Measurements from ENCODE around the gene NDFIP1.

The NDFIP1 gene

DNA sequence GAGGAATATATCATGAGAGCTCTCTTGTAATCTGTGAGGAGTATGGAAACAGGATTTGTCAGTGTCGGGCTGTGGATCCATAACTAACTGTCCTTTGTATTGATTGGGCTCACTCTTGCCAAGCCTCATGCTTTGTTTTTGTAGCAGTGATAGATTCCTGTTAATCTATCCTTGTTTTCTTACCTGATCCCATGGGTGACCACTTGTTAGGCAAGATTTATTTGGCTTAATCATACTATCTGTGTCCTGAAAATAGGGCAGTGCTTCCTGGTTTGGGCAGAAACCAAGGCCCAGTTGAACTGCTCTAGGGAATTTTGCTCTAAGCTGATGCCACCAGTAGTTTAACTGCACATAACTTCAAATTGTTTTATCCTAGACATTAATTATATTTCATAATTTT, 6.1 kb downstream of the NDFIP1 start:
- H3K4me3 ChIP-seq (ENCODE audit: low read depth, low read length): no peak overlapping the region
- DNase-seq (ENCODE audit: low read depth): no peak

DNA sequence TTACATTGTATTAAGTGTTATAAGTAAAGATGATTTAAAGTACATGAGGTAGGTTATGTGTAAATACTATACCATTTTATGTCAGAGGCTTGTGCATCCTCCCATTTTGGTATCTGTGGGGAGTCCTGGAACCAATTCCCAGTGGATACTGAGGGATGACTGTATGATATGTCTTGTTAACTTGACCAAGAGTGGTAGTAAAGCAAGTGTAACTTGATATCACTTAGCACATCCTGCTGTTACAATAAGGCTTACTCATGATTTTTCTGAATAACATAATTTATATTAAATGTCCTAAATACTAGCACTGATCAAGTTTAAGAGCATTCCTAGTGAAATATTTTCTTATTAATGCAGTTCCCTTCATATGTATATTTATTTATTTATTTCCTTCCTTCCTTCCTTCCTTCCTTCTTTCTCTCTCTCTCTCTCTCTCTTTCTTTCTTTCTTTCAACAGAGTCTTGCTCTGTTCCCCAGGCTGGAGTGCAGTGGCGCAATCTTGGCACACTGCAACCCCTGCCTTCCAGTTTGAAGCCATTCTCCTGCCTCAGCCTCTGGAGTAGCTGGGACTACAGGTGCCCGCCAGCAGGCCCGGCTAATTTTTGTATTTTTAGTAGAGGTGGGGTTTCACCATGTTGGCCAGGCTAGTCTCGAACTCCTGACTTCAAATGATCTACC, 7.5 kb downstream of the NDFIP1 start:
- peak; percentile 44 for DNase-seq (ENCODE audit: low read depth)
- no peak overlapping the region for H3K4me3 ChIP-seq (ENCODE audit: low read depth, low read length)

DNA sequence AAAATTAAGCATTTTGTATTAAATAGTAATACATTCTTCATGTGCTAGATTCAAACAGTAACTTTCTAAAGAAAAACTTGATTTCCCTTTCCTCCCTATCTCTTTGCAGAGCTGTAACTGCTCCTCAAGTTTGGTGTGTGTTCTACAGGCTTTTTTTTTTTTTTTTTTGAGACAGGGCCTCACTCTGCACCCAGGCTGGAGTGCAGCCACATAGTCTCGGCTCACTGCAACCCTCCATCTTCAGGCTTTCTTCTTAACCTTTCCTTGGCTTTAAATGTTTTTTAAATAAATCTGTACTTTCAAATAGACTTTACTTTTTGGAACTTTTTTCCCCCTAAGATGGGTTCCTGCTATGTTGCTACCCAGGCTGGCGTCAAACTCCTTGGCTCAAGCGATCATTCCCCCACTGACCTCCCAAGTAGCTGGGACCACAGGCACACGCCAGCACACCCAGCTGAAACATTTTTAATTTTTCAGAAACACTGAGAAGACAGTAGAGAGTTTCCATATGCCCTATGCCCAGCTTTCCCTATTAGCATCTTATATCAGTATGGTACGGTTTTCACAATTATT, 9.1 kb downstream of the NDFIP1 start:
- no peak overlapping the region for H3K4me3 ChIP-seq (ENCODE audit: low read depth, low read length)
- no peak for DNase-seq (ENCODE audit: low read depth)

DNA sequence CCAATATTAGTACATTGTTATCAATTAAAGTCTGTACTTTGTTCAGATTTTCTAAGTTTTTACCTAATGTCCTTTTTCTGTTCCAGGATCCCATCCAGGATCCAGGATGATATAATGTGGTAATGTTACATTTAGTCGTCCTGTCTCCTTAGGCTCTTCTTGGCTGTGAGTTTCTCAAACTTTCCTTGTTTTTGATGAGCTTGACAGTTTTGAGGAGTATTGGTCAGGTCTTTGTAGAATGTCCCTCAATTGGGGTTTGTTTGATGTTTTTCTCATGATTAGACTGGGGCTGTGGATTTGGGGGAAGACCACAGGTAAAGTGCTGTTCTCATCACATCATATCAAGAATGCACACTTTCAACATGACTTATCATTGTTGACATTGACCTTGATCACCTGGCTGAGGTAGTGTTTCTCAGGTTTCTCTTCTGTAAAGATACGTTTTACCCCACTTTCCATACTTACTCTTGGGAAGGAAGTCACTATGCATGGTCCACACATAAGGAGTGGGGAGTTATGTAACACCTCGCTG, 9.6 kb downstream of the NDFIP1 start:
- DNase-seq (ENCODE audit: low read depth): no peak
- no peak overlapping the region for H3K4me3 ChIP-seq (ENCODE audit: low read depth, low read length)

DNA sequence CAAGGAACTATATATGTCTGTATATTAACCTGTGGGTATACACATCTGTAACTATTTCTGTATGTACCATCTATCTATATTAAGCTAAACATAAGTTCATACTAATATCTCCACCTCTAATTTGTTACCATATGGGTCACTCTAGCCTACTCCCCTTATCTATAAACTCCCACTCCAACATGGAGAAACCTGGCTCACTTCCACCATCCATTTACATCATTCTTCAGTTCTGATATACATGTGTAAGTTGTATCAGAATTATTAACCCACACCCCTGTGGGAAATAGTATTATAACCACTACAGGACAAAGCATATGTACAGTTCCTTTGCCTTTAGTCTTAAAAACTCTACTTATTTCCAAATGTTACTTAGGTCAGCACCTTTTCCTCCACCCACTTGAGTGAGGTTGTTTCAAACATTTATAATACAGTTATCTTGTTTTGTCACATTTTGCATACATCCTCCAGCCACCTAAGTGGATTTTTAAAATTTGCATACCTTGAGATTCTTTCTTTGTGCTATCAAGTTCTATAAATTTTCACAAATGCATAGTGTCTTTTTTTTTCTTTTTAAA, 10.6 kb downstream of the NDFIP1 start:
- no peak overlapping the region for H3K4me3 ChIP-seq (ENCODE audit: low read depth, low read length)
- DNase-seq (ENCODE audit: low read depth): no peak

DNA sequence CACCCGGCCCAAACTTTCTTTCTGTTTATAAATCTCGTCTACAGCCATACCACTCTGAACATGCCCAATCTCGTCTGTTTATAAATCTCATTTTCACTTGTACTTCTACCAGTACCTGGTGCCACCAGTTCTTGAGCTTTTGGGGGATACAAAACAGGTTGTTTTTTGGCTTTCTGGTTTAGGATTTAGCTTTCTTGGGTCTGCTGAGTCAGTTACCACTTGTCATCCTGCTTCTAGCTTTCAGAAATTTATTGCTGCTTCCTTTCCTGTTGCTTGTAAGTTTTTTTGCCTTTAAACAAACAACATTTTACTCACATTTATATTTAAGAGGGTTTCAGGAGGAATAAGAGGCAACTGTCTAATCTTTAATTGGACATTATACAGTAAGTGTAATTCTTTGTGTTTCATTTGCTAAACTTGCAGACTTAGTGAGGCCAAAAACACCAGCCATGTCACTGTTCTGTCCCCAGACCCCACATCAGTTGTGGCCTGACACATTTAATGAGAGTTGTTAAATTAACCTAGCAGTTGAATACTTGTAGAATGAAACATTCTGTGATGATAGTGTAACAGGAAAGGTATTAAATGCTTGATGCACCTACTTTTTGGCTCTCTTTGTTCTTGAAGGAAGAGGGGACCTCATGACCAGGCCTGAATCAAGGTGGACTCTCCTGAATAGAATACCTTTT, 11.8 kb downstream of the NDFIP1 start:
- no peak overlapping the region for H3K4me3 ChIP-seq (ENCODE audit: low read depth, low read length)
- no peak for DNase-seq (ENCODE audit: low read depth)

DNA sequence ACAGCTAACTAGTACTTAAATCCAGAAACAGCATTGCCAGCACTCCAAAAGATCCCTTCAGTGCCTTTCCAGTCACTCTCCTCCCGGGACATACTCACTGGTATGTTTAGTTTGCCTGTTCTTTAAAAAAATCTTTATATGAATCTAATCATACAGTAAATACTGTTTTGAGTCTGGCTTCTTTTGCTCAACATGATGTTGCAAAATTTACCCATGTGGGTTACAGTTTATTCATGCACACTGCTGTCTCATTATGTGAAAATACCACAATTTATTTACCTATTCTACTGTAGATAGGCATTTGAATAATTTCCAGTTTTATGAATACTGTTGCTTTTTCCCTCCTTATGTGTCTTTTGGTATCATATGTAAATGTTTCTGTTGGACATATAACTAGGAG, 13.5 kb downstream of the NDFIP1 start:
- H3K4me3 ChIP-seq (ENCODE audit: low read depth, low read length): no peak overlapping the region

DNA sequence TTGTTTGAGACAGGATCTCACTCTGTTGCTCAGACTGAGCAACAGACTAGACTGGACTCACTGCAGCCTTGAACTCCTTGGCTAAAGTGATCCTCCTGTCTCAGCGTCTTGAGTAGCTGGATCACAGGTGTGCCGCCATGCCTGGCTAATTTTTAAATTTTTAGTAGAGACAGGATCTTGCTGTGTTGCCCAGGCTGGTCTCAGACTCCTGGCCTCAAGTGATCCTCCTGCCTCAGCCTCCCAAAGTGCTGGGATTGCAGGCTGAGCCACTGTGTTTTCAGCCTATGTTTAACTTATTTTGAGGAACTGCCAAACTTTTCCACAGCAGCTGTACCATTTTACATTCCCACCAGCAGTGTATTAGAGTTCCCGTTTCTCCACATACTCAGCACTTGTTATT, 16.8 kb downstream of the NDFIP1 start:
- DNase-seq (ENCODE audit: low read depth): no peak
- no peak overlapping the region for H3K4me3 ChIP-seq (ENCODE audit: low read depth, low read length)

More for the DNA sequence above, 13.5 kb downstream of the NDFIP1 start:
- DNase-seq (ENCODE audit: low read depth): no peak

DNA sequence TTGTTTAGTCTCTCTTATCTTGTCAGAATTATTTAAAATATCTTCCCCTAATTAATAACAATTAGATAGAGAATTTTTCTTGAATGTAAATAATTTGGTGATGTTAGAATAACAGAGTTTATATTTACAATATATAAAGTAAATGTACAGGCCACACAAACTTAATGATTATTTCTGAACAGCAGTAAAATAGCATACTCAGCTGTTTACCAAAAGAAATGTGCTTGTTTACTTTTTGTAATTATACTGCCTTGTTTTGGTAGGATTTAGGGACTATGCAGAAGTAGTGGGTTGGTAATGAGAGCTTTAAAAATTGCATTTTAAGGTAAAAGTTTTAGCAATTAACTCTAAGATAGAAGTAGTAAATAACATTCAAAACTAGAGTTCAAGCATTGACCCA, 17.4 kb downstream of the NDFIP1 start:
- no peak overlapping the region for H3K4me3 ChIP-seq (ENCODE audit: low read depth, low read length)
- no peak for DNase-seq (ENCODE audit: low read depth)

DNA sequence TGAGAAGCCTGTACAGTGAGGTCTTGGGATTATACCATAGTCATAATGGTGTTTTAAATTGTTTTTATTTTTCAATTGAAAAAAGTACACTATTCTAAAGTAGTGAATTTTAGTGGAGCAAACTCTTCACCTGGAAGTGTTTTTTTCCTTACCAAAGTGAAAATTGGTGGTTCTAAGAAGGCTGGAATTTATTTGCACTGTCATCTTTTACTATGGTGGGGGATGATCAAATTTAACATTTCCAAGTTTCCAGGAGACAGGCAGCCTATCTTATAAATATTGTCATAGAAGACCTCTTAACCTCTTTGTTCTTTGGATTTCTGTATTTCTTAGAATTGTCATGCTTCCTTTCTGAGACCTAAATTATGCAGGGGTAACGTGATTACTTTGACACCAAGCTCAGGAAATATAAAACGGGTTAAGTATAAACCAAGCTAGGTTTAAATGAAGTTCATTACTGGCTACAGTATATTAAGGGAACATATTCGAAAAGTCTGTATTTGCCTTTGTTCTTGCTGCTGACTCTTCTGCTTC, 20.2 kb downstream of the NDFIP1 start:
- H3K4me3 ChIP-seq (ENCODE audit: low read depth, low read length): no peak overlapping the region
- DNase-seq (ENCODE audit: low read depth): no peak

DNA sequence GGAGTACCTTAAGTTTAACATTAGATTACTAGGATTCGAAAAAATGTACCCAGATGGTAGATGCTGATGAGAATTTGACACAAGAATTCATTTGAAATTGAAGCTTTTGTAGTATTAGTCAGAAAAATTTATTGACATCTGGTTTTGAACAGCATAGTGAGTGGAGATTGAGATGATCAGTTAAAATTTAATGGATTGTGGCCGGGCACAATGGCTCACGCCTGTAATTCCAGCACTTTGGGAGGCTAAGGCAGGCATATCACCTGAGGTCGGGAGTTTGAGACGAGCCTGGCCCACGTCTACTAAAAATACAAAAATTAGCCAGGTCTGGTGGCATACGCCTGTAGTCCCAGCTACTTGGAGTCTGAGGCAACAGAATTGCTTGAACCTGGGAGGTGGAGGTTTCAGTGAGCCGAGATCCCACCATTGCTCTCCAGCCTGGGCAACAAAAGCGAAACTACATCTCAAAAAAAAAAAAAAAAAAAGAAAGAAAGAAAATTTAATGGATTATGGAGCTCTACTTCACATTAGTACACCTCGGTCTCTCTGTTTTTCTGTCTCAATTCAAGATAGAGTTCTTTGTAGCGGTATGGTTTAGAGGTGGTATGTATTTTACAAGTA, 21.0 kb downstream of the NDFIP1 start:
- peak overlapping the region; percentile 2 for H3K4me3 ChIP-seq (ENCODE audit: low read depth, low read length)
- DNase-seq (ENCODE audit: low read depth): no peak

DNA sequence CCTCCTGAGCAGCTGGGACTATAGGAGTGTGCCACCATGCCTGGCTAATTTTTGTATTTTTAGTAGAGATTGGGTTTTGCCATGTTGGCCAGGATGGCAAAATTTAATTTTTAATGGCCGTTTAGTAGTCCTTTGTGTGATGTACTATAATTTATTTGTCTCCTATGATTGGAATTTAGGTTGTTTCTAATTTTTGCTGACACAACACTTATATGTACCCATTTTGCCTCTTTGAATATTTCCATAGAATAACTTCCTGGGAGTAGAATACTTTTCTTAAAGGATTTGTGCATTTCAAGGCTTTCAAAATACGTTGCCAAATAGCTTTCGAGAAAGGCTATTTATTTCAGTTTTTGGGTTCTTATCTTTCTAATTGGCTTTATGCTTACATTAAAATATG, 22.8 kb downstream of the NDFIP1 start:
- DNase-seq (ENCODE audit: low read depth): no peak
- H3K4me3 ChIP-seq (ENCODE audit: low read depth, low read length): no peak overlapping the region

DNA sequence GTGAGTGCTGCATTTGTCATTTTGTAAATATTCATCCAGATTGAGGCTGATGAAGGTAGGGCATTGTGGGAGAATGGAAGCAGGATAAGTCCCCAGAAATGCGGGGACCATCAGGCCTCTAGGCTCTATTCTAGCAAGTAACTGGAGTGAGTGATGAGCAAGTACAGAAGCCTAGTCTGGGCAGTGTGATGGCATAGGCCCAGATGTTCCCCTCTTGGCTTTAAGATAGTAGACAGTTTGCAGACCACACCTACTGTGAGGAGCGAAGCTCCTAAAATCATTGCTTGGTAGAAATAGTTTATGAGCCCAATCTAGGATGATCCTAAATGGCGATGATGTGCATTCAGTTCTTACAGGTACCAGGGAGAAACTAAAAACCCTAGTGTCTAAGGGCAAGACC, 24.3 kb downstream of the NDFIP1 start:
- DNase-seq (ENCODE audit: low read depth): no peak

DNA sequence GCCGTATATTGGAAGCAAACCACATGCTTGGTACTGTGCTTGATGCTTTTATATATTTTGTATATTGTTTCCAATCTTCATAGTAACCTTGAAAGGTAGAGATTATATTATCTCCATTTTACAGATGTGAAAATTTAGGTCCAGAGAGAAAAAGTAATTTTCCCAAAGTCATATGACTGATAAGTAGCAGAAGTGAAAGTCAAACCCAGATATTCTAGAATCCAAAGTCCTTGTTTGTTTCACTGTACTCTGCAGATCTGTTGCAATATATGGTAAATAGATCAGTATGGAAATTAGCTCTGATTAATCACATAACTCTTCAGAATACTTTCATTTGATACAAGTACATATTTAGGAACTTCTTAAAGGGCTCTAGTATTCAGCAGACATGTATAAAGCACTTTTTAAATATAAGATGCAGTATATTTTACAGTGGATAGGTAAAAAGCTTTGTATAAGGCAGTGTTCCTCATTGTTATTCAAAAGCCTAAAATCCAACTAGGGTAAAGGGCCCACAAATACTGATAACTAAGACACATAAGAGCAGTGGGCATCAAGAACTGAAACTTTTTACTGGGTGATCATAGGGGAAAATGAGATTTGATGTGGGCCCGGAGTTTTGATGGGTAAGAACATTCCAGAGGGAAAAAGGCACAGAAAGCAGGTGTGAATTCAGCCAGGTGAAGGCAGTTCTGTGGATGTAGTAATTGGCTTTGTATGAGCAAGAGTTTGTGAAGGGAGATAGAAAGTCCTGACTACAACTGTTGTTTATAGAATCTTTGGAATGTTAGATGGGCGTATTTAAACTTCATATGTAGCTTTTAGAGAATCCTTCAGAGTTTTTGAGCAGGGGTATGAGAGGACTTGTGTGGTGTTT, 25.0 kb downstream of the NDFIP1 start:
- H3K4me3 ChIP-seq (ENCODE audit: low read depth, low read length): no peak overlapping the region
- DNase-seq (ENCODE audit: low read depth): no peak

More for the DNA sequence above, 24.3 kb downstream of the NDFIP1 start:
- H3K4me3 ChIP-seq (ENCODE audit: low read depth, low read length): no peak overlapping the region

DNA sequence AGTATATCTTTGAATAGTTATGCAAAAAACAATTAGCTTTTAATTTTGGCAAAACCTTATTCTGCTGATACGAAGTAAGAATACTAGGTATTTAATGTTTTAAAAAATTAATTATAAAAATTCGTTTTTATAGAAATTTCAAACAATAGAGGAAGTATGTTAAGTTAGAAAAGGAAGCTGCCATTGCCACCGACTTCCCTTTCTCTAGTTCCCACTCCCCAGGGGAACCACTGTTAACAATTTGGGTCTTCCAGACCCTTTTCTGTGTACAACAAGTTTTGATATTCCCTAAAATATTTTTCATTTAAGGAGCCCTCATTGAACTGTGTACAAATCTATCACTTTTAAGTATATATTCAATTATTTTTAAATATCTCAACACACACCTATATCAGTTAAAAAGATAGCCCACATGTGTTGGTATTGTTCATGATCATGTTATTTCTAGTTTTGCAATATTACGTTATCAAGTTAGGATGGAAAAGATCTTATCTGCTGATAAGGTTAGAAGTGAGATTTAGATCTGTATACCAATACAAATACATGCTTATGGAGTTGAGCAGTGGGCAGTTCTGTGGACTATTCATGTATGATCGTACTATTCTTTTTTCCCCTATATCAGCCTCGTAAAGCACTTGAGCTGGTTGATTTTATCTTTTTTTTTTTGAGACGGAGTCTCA, 25.9 kb downstream of the NDFIP1 start:
- DNase-seq (ENCODE audit: low read depth): no peak
- H3K4me3 ChIP-seq (ENCODE audit: low read depth, low read length): no peak overlapping the region

DNA sequence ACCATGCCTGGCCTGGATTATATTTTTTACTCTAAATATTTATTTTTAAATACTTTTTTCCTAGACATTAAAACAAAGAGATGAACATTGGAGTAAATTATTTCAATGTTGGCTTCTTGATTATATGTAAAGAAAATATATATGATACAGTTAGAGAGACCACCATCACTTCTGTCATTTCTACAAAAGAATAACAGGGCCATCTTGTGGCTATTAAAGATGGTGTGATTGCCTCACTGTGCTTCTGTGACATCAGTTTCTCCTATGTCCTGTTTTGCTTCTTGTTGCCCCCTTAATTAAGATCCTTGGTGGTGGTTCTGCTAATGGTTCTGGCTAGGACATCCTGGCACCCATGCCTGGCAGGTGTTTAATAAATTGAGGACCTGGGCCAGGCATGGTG, 32.9 kb downstream of the NDFIP1 start:
- H3K4me3 ChIP-seq (ENCODE audit: low read depth, low read length): no peak overlapping the region
- no peak for DNase-seq (ENCODE audit: low read depth)

DNA sequence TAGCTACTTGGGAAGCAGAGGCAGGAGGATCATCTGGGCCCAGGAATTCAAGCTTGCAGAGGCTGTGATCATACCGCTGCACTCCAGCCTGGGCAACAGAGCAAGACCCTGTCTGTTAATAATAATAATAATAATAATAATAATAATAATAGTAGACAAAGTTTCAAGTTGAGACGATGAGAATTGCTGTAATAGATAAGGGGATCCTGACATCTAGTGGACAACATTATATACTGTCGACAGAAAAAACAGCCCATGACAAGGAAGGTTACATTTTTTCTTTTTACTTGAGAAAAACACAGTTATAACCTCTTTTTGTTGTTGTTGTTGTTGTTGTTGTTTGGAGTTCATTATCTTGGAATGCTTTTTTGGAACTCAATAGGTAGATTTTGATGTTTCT, 35.3 kb downstream of the NDFIP1 start:
- DNase-seq (ENCODE audit: low read depth): peak; percentile 9
- H3K4me3 ChIP-seq (ENCODE audit: low read depth, low read length): no peak overlapping the region

Measured in skeletal muscle cell (primary cell).